HG02759 (cell line): Measurements from ENCODE around the gene SLC25A43.

Experiments
- ATAC-seq: cut with Tn5 transposase; IDR thresholded peaks from one replicate; pipeline ENCODE4 v1.9.1; 2021; ENCODE audit warnings: mild to moderate bottlenecking, moderate library complexity; ENCODE audit not compliant: unreplicated experiment

Gene SLC25A43

GRCh38 chrX:119495734-119496726, 96.9 kb downstream of the SLC25A43 start:
- no peak for ATAC-seq

- ATAC-seq: no peak
Measured at GRCh38 chrX:119497185-119497584, 98.0 kb downstream of the SLC25A43 start.

- no peak for ATAC-seq
Measured at GRCh38 chrX:119500061-119500800, 101.1 kb downstream of the SLC25A43 start.

DNA sequence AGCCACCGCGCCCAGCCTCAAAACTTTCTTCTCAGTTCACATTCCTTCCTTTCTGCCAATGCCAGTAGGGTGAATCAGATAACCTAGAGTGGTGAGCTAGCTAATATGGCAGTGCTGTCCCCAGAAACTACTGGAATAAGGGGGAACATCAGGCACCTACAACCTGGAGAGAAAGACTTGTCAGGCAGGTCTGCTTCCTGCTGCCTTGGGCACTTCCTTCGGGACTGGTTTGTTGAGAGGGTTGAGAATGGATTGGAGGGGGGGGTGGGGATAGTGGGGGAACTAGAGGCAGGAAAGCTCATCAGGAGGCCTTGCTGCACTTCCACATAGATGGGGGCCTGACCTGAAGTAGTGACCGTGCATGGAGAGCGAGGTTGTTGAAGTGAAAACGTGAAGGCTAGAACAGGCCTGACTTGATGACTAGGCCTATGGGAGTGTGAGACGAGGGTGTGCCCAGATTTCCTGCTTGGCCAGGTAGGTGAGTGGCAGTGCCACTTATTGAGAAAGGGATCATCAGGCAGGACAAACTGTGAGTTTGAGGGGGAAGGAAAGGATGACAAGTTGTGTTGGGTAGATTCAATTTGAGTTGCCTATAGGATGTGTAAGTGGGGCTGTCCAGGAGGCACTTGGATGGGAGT, 102.5 kb downstream of the SLC25A43 start:
- ATAC-seq: no peak

GRCh38 chrX:119502727-119503483, 103.8 kb downstream of the SLC25A43 start:
- no peak for ATAC-seq

DNA sequence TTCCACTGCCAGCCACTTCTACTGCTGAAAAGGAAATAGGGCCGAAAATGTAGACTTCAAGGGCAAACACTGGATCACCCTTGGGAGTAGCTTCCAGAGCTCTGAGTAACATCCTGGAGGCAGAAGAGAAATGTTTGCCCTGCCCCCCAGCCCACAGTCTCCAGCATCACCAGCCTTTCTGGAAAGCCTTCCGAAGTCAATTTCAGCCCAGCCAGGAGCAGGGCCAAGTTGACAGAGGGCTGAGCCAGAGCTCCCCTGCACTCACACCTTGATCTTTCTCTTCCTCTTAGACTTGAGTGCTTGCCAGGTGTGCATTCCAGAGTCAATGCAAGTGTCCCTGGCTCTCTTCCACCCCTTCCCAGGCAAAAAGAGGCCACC, 104.3 kb downstream of the SLC25A43 start:
- ATAC-seq: no peak
